ENCODE data around the gene MBD3L4.
"Not testable (repeated sequence)": the region's sequence is repeated elsewhere in the genome, so short reads cannot be mapped to it uniquely, and the experiment has no call there.

- TF ChIP-seq CTCF (conservative IDR thresholded peaks at IDR 0.05; ENCODE audit: low read depth, low read length); EZH2 (IDR thresholded peaks at IDR 0.05; ENCODE audit: low read length, unreplicated experiment): not testable (repeated sequence)
Measured at GRCh38 chr19:7030278-7030677, 9.7 kb downstream of the MBD3L4 start, which contains the start of gene MBD3L5.

All from PC-3 (cell line).